DMS 273 (cell line): Measurements from ENCODE around the gene MX2.
"Not testable (repeated sequence)": the region's sequence is repeated elsewhere in the genome, so short reads cannot be mapped to it uniquely, and the experiment has no call there.

Experiments
- DNase-seq: peaks from one replicate; lab custom pipeline; 2025; ENCODE audit not compliant: unreplicated experiment; lab: John Stamatoyannopoulos, UW

The MX2 gene, protein sequence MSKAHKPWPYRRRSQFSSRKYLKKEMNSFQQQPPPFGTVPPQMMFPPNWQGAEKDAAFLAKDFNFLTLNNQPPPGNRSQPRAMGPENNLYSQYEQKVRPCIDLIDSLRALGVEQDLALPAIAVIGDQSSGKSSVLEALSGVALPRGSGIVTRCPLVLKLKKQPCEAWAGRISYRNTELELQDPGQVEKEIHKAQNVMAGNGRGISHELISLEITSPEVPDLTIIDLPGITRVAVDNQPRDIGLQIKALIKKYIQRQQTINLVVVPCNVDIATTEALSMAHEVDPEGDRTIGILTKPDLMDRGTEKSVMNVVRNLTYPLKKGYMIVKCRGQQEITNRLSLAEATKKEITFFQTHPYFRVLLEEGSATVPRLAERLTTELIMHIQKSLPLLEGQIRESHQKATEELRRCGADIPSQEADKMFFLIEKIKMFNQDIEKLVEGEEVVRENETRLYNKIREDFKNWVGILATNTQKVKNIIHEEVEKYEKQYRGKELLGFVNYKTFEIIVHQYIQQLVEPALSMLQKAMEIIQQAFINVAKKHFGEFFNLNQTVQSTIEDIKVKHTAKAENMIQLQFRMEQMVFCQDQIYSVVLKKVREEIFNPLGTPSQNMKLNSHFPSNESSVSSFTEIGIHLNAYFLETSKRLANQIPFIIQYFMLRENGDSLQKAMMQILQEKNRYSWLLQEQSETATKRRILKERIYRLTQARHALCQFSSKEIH

DNA sequence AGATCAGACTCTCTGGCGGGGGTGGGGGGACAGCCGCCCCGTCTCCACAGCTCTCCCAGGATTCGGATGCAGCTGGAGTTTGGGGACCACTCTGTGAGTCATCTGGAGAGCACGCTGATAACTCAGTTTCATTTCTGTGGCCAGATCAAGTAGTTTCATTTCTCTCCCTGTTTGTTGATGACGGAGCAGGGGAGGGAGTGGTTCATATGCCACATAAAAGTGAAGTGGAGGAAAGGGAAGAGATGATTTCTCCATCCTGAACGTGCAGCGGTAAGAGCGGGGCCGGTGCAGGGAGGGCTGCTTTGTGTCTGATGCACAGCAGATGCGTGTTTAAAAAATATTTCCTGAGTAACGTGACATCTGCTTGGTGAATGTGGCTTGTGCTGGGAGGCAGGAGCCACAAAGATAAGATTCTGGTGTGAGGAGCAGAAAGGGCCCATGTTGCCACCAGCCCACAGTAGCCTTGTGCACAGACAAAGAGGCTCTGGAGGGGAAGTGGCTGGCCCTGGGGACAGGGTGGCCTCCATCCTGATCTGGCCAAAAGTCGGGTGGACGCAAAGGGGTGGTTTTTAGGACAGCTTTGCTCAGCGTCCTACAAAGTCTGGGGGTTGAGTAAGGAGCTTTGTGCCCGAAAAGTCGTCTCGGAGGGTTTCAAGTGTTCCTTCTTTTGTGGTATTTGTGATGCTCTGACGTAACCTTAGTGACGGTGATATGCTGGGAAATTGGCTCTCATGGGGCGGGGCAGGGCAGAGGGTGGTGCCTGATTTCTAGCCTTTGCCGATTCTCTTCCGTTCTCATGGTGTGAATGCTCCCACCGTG, at the start of gene MX2:
TSS of gene MX2 (plus strand) at position 242 of the 819 bp plus-strand sequence. CDS start 14,880 bp downstream, outside the sequence.
- DNase-seq, result no peak

DNA sequence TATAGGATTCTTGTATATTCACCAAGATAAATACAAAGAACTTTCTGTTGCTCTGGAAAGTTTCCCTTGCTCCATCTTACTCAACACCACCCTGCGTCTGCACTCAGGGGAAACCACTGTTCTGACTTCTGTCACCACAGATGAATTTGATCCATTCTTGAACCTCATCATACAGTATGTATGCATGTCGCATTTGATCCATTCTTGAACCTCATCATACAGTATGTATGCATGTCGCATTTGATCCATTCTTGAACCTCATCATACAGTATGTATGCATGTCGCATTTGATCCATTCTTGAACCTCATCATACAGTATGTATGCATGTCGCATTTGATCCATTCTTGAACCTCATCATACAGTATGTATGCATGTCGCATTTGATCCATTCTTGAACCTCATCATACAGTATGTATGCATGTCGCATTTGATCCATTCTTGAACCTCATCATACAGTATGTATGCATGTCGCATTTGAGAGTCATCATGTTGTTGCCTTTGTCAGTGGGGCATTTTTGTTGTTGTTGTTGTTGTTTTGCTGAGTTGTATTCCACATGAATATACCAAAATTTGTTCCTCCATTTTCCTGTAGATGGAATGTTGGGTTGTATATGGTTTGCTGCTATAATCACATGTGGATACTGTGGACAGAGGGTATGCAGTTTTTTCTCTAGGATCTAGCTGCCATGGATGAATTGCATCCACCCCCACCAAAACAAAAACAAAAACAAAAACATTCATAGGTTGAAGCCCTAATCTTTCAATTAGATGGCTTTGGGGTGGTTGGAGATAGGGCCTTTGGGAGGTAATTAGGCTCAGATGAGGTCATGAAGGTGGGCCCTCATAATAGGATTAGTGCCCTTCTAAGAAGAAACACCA, 48.3 kb upstream of the MX2 start:
- DNase-seq, result not testable (repeated sequence)

DNA sequence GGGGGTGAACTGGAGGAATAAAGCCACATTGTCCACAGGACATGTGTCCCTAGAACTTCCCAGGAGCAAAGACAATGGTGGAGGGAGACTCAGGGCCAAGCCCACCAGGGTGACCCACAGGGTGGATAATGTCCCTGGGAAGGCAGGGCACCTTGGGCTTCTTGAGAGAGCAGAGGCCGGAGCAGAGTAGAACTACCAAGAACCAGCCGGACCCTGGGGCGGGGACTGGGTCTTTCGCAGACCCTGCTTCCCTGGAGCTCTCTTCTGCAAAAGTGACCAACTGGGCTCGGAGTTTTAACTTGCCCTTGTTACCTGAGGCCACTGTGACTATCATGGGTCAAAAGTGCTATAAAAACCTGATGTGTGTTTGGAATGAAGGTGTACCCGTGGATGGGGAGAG, 46.1 kb upstream of the MX2 start:
- DNase-seq, result no peak

DNA sequence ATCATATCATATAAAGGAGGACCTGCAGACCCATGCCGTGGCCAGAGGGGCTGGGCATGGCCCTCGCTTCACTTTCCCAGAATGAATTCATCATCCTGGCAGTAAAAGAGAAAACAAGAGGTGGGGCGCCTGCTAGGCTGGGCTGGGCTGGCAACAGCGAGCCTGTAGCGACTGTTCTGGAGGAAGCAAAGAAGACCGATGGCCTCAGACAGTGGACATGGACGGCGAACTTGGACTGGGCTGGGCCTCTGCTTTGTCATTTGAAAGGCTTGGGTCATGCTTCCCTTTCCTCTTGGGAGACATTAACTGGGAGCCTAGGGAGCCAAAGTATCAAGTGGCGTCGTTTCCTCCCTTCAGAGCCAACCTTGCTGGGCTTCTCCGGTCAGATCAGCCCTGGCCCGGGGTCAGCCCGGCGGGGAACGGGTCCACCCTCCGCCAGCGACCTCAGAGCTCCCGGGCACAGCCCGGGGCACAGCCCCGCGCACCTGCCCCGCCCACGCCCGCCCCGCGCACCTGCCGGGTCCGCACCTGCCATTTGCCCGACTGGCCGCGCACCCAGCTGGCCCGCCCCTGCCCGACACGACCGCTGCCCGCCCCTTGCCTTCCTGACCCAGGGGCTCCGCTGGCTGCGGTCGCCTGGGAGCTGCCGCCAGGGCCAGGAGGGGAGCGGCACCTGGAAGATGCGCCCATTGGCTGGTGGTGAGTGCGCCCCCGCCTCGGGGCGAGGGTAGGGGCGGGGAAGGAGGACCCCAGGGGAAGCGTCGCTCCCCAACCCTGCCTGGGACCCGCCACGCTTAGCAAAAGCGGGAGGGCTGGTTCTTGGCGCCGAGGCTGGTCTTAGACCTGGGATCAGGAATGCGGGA, 45.4 kb upstream of the MX2 start, which contains the start of gene FAM3B:
TSS of gene FAM3B (plus strand) at position 602 of the 863 bp plus-strand sequence. CDS start at position 681, 79 bp downstream.
- DNase-seq, result no peak

DNA sequence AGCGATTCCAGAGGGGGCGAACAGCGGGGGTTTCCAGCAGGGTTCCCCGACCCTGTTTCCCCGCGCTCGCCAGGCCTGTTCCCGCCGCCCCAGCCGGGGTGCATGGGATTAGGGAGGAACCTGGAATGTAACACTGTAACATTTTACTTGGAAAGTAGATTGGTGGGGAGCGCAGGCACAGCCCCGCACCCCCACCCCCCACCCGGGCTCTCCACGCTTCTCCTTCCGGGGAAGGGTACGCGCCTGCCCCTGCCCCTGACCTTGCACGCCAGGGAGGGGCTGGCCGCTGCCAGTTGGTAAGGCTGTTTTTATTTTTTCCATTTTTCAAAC, 44.8 kb upstream of the MX2 start:
- DNase-seq, result no peak

DNA sequence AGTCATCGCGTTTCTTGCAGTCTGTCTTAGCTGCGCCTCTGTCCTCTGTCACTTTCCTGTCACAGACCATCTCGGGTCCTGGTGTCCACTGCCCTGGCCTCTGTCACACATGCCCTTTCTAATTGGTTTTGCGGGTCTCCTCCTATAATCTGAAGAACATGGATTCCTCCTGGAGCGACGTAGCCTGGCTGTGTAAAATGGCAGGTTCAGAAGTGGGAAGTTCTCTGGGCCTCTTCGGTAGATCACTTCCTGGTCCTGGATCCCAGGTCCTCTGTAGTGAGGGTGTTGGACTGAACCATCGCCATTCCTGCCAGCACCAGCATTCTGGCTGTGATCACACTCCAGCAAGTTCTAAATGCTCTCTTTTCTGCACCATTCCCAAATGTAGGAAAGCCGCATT, 44.4 kb upstream of the MX2 start:
- no peak for DNase-seq

DNA sequence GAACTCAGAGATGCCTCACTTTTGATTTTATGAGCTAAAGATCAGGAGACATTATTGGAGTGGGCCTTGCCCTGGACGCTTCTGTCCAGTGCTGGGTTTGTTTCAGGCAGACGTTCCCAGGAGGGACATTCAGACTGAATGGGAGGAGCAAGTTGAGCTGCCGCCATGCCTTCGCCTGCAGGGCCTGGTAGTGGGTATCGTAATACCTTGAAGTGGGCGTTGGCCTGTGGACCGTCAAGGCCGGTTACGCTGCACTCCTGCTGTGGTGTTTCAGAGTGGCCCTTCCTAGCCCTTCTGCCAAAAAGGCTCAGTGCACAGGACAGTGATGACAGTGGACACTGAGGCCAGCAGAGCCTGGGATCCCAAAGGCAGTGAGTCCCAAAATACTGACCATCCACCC, 43.6 kb upstream of the MX2 start:
- DNase-seq, result no peak

DNA sequence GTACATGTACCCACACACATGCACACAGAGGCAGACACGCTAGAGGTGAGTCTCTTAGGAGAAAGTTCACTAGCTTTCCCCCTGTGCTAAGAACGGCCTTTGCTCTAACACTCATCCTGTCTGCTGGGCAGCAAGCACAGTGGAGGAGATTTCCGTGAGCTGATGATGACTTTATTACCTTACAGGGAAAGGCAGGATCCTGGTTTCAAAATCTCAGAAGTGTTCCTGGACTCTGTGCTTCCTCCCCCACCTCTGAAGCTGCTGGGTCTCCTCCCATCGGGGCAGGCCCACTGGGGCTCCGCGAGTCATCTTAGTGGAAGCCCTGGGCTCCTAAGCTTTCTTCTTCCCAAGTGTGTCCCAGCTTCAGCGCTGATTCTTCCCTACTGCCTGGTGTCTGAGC, 42.6 kb upstream of the MX2 start:
- no peak for DNase-seq

DNA sequence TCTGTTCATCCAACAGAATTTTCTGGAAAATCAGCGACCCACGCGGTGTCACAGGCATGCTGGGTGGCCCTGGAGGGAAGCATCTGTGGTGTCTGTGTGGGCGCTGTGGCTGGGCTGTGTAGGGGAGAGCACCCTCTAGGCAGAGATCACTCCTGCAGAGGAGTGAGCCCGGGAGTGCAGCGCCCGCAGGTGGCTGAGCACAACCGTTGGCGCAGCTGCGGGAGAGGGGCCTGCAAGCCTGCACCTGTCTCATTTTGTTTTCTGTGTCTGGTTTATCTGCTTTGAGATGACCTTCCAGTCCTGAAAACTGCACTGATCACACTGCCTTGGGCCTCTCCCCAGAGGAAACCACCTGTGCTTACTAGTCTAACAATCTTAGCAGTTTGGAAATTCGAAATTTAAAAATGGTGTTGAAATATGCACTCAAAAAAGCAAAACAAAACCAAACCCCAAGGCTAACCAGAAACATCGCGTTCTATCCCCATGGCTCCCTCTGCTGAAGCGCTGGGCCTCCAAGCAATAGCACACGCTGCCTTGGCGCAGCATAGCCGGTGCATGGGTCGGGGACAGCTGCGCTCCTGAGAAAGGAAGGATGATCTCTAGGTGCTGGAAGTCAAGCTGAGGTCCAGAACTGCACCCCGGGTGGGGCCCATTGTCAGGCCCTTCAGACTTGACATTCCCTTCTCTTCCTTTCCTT, 40.5 kb upstream of the MX2 start:
- no peak for DNase-seq

DNA sequence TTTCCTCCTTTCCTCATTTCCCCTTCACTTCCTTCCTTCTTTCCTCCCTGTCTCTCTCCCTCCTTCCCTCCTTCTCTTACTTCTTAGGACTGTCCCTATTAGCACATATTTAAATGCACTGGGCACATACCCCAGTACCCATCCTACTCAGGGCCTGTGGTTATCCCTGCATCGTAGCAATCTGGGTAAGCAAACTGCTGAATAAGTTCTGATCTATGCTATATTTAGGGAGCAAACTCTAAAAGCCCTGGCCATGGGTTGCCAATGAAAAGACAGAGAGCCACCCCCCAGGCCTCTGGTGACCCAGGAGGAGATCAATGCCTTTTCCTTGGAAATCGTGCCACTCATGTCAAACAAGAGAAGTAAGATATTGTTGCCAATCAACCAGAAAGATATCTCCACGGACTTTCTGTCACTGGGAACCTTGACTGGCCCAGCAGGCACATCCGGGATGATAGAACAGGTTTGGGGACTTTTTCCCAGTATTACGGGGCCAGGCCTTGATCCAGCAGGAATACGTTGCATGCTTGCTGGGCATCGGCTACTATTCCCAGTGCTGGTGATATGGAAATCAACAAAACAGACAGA, 39.8 kb upstream of the MX2 start:
- DNase-seq, result no peak

DNA sequence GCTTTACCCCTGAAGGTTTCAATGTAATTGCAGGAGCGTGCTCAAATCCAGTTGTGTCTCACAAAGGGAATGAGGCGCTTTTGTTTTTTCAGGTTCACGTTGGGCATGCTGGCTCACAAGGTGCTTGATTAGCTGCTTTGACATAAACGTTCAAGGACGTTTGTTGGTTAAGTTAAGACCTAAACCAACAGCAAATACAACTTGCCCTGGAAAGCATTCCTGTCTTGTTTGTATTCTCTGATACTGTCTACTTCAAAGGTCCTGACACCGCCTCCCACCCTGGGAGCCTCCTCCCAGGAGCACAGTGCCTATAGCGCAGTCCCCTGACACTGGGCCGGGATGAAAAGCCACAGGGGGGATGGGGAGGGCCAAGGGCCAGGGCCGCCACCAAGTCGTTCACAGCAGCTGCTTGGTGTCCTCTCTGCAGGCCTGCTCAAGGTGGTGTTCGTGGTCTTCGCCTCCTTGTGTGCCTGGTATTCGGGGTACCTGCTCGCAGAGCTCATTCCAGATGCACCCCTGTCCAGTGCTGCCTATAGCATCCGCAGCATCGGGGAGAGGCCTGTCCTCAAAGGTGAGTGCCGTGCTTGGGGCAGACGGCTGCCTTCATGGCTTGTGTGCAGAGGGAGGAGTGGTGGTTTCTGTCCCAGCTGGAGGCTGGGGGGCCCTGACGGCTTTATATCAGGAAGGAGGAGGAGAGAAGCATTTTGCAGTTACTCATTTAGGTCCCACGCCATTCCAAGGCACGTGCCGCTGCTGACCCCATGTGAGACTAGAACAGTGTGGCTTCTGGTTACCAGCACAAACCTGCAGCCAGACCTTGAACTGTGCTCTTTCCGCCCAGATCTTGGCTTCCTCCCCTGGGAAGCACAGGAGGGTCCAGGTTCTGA, 39.1 kb upstream of the MX2 start:
- no peak for DNase-seq

DNA sequence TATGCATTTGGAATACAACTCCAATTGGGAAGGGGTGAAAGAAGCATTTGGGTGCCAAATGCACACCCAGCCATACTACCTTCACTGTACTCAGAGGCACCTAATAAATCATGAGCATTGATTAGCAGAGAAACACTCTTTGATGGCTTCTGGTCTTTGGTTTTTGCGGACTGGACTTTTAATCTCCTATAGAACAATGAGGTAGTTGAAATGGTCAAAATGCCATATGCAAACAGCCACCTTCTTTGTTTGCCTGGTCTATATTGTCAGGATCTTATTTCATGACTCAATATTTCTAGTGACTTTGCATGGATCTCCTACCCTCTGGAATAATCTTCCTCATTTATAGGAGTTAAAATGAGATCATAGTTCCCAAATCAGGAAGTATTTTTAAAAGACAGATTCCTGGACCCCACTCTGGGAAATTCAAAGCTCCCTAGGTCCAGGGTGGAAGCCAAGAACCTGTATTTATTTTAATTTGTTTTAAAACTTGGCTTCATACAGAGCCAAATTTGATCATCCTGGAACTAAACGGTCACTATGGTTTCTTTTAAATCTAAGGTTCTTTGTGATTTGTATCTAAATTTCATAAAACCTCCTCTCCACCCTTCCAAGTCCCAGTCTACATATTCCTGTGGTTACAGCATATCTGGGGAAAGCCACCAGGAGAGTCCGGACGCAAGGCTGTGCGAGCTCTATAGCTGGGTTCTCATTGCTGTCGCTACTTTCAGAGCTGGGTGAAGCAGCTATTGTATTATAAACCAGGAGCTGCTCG, 36.5 kb upstream of the MX2 start:
- no peak for DNase-seq

DNA sequence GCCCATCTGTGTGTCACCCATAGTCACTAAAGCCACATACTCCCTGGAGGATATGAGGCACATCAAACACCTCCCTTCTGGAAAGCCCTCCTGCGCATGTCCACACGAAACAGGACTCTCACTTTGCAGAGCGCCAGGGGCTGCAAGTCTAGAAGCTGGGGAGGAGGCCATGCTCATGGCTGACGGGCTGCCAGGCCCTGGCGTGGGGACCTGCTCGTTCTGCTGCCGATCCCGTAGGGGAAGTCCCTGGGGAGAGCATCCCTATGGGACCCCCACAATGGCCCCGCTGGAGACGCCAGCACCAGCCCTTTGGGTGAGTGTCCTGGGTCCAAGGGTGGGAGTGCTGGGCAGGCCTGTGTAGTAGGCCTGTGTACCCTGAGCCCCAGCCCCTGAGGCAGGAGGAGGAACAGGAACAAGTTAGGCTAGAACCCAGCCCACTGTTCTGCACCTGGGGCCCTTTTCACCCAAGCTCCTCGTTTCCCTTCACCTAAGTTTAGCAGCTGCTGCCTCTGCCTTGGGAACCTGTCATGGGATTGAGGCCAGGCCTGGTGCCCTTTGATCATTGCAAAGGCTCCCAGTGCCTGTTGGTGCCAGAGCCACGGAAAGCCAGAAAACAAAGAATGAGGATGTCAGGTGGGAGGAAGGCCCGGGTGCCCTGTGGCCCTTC, 35.3 kb upstream of the MX2 start:
- no peak for DNase-seq

DNA sequence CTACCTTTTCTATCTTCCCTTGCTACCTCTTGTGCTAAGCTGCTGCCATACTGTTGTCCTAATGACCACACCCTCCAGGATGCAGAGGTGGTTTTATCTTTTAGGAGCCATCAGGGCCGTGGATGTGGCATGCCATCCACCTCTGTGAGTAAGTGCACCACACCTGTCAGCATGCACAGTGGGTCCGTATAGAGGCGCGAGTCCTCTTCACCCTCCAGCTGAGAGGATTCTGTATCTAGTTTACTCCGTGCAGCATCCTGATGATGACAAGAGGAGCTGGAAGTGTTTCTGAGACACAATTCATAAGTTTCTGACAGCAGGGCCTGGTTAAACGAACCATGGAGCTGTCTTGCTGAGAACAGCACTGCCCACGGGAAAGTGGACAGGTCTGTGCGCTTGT, 34.1 kb upstream of the MX2 start:
- no peak for DNase-seq

DNA sequence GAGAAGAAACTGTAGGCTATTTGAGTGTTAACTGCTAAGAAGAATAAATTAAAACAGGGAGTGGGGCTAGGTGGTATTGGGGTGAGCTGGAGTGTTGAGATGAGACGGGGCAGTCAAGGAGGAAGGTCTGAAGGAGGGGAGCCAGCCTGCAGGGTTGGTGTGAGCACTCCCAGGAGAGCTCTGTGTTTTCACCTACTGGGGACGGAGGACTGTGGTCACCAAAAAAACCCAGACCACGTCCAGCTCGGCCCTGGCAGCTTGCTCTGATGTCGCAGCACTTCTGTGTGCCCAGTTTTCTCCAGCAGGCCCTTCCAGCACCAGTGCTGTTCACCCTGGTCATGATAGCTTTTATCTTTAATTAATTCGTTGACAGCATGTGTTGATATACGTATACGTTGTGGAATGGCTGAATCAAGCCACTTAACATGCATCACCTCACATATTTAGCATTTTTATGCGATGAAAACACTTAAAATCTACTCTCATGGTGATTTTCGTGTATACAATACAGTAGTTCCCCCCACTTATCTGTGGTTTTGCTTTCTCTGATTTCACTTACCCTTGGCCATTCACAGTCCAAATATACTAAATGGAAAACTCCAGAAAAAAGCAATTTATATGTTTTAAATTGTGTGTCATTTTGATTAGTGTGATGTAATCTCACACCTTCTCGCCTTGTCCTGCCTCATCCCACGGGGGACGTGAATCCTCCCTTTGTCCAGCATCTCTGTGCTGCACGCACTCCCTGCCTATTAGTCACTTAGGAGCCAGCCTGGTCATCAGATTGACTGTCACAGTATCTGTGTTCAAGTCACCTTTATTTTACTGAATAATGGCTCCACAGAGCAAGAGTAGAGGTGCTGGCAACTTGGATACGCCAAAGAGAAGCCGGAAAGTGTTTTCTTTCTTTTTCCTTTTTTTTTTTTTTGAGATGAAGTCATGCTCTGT, 32.9 kb upstream of the MX2 start:
- no peak for DNase-seq
